H9 (cell line): Measurements from ENCODE around the gene PRR7. TPM values are rescaled to one million over a fixed set of nuclear protein-coding genes. Genes with fewer than 3 reads are reported as not detected.

Experiments
- DNase-seq: peaks from one replicate; pipeline ENCODE4 v3.0.0-alpha.2; 2017
- H2AFZ ChIP-seq: one replicate; pipeline ENCODE4 v1.6.1; 2013; ENCODE audit warnings: mild to moderate bottlenecking, low read length, control low read depth, moderate library complexity
- H2AK5ac ChIP-seq: 2 replicates; pipeline ENCODE4 v1.6.1; 2013; ENCODE audit warnings: low read length, control low read depth, mixed read lengths; ENCODE audit not compliant: insufficient read length
- H2BK120ac ChIP-seq: one replicate; pipeline ENCODE4 v1.6.1; 2013; ENCODE audit warnings: low read depth, mild to moderate bottlenecking, low read length, control low read depth, inconsistent platforms; ENCODE audit not compliant: poor library complexity, severe bottlenecking
- H2BK12ac ChIP-seq: 2 replicates; pipeline ENCODE4 v1.6.1; 2013; ENCODE audit warnings: low read length, control low read depth, mixed read lengths, low read depth; ENCODE audit not compliant: insufficient read length
- H2BK15ac ChIP-seq: 2 replicates; pipeline ENCODE4 v1.6.1; 2013; ENCODE audit warnings: low read depth, low read length, control low read depth
- H2BK20ac ChIP-seq: one replicate; pipeline ENCODE4 v1.6.1; 2013; ENCODE audit warnings: low read depth, mild to moderate bottlenecking, low read length, control low read depth, inconsistent platforms; ENCODE audit not compliant: poor library complexity, severe bottlenecking
- H2BK5ac ChIP-seq: 2 replicates; pipeline ENCODE4 v1.6.1; 2013; ENCODE audit warnings: low read length, control low read depth, mixed read lengths; ENCODE audit not compliant: insufficient read length
- H3K14ac ChIP-seq: 2 replicates; pipeline ENCODE4 v1.6.1; 2013; ENCODE audit warnings: low read length, control low read depth; ENCODE audit not compliant: insufficient read depth
- H3K18ac ChIP-seq: 2 replicates; pipeline ENCODE4 v1.6.1; 2013; ENCODE audit warnings: low read depth, mild to moderate bottlenecking, mixed read lengths, low read length, control low read depth; ENCODE audit not compliant: insufficient read length
- H3K23ac ChIP-seq: 2 replicates; pipeline ENCODE4 v1.6.1; 2013; ENCODE audit warnings: low read length, control low read depth, mixed read lengths, low read depth; ENCODE audit not compliant: insufficient read length
- H3K23me2 ChIP-seq: 2 replicates; pipeline ENCODE4 v1.6.1; 2013; ENCODE audit warnings: low read depth, mild to moderate bottlenecking, mixed read lengths, low read length, control low read depth; ENCODE audit not compliant: insufficient read length, poor library complexity, severe bottlenecking
- H3K27ac ChIP-seq: 2 replicates; pipeline ENCODE4 v1.5.1; 2013; ENCODE audit warnings: low read length, control low read depth, mixed read lengths, low read depth; ENCODE audit not compliant: insufficient read length
- H3K27me3 ChIP-seq: 2 replicates; pipeline ENCODE4 v1.6.1; 2013; ENCODE audit warnings: low read length, control low read depth, inconsistent platforms; ENCODE audit not compliant: insufficient read depth
- H3K4ac ChIP-seq: 2 replicates; pipeline ENCODE4 v1.6.1; 2013; ENCODE audit warnings: low read depth, mild to moderate bottlenecking, control low read depth, inconsistent platforms, low read length, moderate library complexity
- H3K4me1 ChIP-seq: 2 replicates; pipeline ENCODE4 v1.6.1; 2013; ENCODE audit warnings: low read length, control low read depth, inconsistent platforms; ENCODE audit not compliant: insufficient read depth
- H3K4me2 ChIP-seq: 2 replicates; pipeline ENCODE4 v1.6.1; 2013; ENCODE audit warnings: low read length, control low read depth, mixed read lengths; ENCODE audit not compliant: insufficient read length, insufficient read depth
- H3K56ac ChIP-seq: 2 replicates; pipeline ENCODE4 v1.6.1; 2013; ENCODE audit warnings: low read depth, mild to moderate bottlenecking, mixed read lengths, low read length, control low read depth; ENCODE audit not compliant: insufficient read length
- H3K79me1 ChIP-seq: 2 replicates; pipeline ENCODE4 v1.6.1; 2013; ENCODE audit warnings: low read depth, mild to moderate bottlenecking, moderate library complexity, low read length, control low read depth, inconsistent platforms; ENCODE audit not compliant: insufficient read depth, poor library complexity, severe bottlenecking
- H3K79me2 ChIP-seq: 2 replicates; pipeline ENCODE4 v1.6.1; 2013; ENCODE audit warnings: low read length, control low read depth, inconsistent platforms; ENCODE audit not compliant: insufficient read depth
- H3K9ac ChIP-seq: 2 replicates; pipeline ENCODE4 v1.6.1; 2013; ENCODE audit warnings: low read length, control low read depth, mixed read lengths; ENCODE audit not compliant: insufficient read length; ENCODE audit errors: extremely low read depth
- H3K9me3 ChIP-seq: one replicate; pipeline ENCODE4 v1.6.1; 2013; ENCODE audit warnings: low read depth, low read length, inconsistent platforms; ENCODE audit not compliant: control insufficient read depth
- H3T11ph ChIP-seq: one replicate; pipeline ENCODE4 v1.6.1; 2013; ENCODE audit warnings: mild to moderate bottlenecking, low read length, control low read depth, inconsistent platforms
- H4K20me1 ChIP-seq: one replicate; pipeline ENCODE4 v1.6.1; 2013; ENCODE audit not compliant: control insufficient read depth, insufficient read length, insufficient read depth
- H4K5ac ChIP-seq: 2 replicates; pipeline ENCODE4 v1.6.1; 2013; ENCODE audit warnings: low read depth, mild to moderate bottlenecking, mixed read lengths, low read length, control low read depth; ENCODE audit not compliant: insufficient read length
- H4K8ac ChIP-seq: replicated peaks from 2 replicates; pipeline ENCODE4 v1.6.1; 2013; ENCODE audit warnings: low read length, control low read depth, mixed read lengths, low read depth; ENCODE audit not compliant: insufficient read length
- H4K91ac ChIP-seq: 2 replicates; pipeline ENCODE4 v1.6.1; 2013; ENCODE audit warnings: low read depth, mild to moderate bottlenecking, moderate library complexity, mixed read lengths, low read length, control low read depth; ENCODE audit not compliant: insufficient read length
- H3K27ac Mint-ChIP-seq, 3 experiments: 2 replicates in 2 of 3; 3 replicates in 1 of 3; pipeline ENCODE4 v1.8.0; 2020 to 2021; ENCODE audit warnings: mixed read lengths in 3 of 3, mild to moderate bottlenecking in 1 of 3, moderate library complexity in 1 of 3
- H3K27me3 Mint-ChIP-seq: 2 replicates; pipeline ENCODE4 v1.8.0; 2021; ENCODE audit warnings: low read depth, mild to moderate bottlenecking, moderate library complexity, mixed read lengths
- H3K36me3 Mint-ChIP-seq, 3 experiments: 2 replicates in 2 of 3; 3 replicates in 1 of 3; pipeline ENCODE4 v1.8.0; 2020 to 2021; ENCODE audit warnings: low read depth in 3 of 3, mixed read lengths in 3 of 3; ENCODE audit not compliant: insufficient read depth in 1 of 3
- H3K4me1 Mint-ChIP-seq, 2 experiments: 2 replicates each; pipeline ENCODE4 v1.8.0; 2020; ENCODE audit warnings: mixed read lengths in 2 of 2
- H3K4me3 Mint-ChIP-seq, 2 experiments: 2 replicates in 1 of 2; 3 replicates in 1 of 2; pipeline ENCODE4 v1.8.0; 2020 to 2021; ENCODE audit warnings: mild to moderate bottlenecking in 2 of 2, mixed read lengths in 2 of 2, moderate library complexity in 1 of 2
- H3K9me3 Mint-ChIP-seq, 2 experiments: 2 replicates in 1 of 2; 3 replicates in 1 of 2; pipeline ENCODE4 v1.8.0; 2020; ENCODE audit warnings: mild to moderate bottlenecking in 2 of 2, mixed read lengths in 2 of 2, moderate library complexity in 1 of 2
- WGBS: extraction: QIAGEN DNeasy Blood & Tissue Kit; methylation state at CpG from one replicate; pipeline ENCODE4 v1.1.7; 2013; ENCODE audit warnings: missing lambda C conversion rate, low lambda C conversion rate, mixed read lengths; ENCODE audit not compliant: insufficient read length; ENCODE audit errors: extremely low coverage; 5-methylcytosine and 5-hydroxymethylcytosine counted together
- total RNA-seq: library from RNA; stranded (reverse); gene quantifications from 2 replicates; pipeline ENCODE4 v1.2.1, GENCODE V29; 2021
- TF ChIP-seq, protein P1 (sequence below): fragments of 200-600 bp; sonication (generic); conservative IDR thresholded peaks from 3 replicates; pipeline ENCODE4 v1.8.0; 2021; ENCODE audit warnings: antibody characterized with exemption, mild to moderate bottlenecking

PRR7 gene
- total RNA-seq, 1 experiment from 2014 or later: 9.6 TPM

DNA sequence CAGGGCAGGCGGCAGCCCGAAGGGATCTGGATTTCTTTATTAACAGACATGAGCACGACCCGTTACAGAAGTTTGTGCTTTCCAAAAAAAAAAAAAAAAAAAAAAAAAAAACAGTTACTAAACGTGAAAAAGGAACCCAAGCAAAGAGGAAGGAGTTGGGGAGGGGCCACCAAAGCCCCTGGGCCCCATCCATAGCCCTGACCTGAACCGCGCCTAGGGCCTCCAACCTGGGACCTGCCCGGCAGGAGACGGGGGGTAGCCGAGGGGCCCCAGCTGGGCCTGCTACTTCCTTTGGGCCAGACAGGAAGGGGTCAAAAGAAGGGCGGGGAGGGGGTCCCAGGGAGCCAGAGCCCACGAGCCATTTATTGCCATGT is 10.0 kb downstream of the PRR7 start:
- Histone ChIP-seq H3K4ac (no peak overlapping the region), H3K9me3 (no peaks in the 10 kb centered on the region), H2BK12ac (no peak overlapping the region), H2BK5ac (no peak overlapping the region), H3K79me1 (no peaks in the 10 kb centered on the region), H3K9ac (no peak overlapping the region), H4K91ac (no peak overlapping the region), H2BK15ac (no peak overlapping the region), H2AFZ (no peak overlapping the region), H3K18ac (no peak overlapping the region), H3K56ac (no peak overlapping the region), H4K20me1 (no peaks in the 10 kb centered on the region), H3T11ph (no peak overlapping the region), H3K23me2 (peaks cover 14% of the 10 kb centered on the region), H4K8ac (no peak overlapping the region), H2BK120ac (no peak overlapping the region), H3K79me2 (no peaks in the 10 kb centered on the region), H3K4me1 (no peaks in the 10 kb centered on the region), H2BK20ac (no peak overlapping the region), H3K4me2 (no peak overlapping the region), H4K5ac (no peak overlapping the region), H3K23ac (no peak overlapping the region), H2AK5ac (no peak overlapping the region), H3K14ac (no peak overlapping the region), H3K27ac (no peak overlapping the region), H3K27me3 (peaks cover 4% of the 10 kb centered on the region; the same call in 1 of the 2 replicates)
- TF ChIP-seq, protein P1, sequence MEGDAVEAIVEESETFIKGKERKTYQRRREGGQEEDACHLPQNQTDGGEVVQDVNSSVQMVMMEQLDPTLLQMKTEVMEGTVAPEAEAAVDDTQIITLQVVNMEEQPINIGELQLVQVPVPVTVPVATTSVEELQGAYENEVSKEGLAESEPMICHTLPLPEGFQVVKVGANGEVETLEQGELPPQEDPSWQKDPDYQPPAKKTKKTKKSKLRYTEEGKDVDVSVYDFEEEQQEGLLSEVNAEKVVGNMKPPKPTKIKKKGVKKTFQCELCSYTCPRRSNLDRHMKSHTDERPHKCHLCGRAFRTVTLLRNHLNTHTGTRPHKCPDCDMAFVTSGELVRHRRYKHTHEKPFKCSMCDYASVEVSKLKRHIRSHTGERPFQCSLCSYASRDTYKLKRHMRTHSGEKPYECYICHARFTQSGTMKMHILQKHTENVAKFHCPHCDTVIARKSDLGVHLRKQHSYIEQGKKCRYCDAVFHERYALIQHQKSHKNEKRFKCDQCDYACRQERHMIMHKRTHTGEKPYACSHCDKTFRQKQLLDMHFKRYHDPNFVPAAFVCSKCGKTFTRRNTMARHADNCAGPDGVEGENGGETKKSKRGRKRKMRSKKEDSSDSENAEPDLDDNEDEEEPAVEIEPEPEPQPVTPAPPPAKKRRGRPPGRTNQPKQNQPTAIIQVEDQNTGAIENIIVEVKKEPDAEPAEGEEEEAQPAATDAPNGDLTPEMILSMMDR: peak; percentile 9; the same call in 1 of the 3 replicates
- WGBS: no CpG with 5 or more reads among the region's 12 CpGs
- Mint-ChIP-seq H3K27ac (peak overlapping the region; percentile 91 to 95 (median 95); a peak in 5 of 7 replicates), H3K27me3 (peaks cover 18% of the 10 kb centered on the region), H3K4me3 (peak overlapping the region; percentile 72 to 86; a peak in 4 of 5 replicates), H3K4me1 (peaks cover 23 to 31% of the 10 kb centered on the region in 2 experiments), H3K9me3 (no peaks in the 10 kb centered on the region; a peak in 1 of 5 replicates), H3K36me3 (peaks cover 22 to 48% (median 42%) of the 10 kb centered on the region in 3 experiments)
- no peak for DNase-seq
